GM19193 (cell line): ENCODE data around the gene CLMN.

Experiments
- POLR2A ChIP-seq: IDR thresholded peaks from 4 replicates; pipeline ENCODE4 v1.6.1; 2011; ENCODE audit not compliant: insufficient read depth, insufficient read length; ENCODE audit errors: extremely low read depth

The CLMN gene

GRCh38 chr14:95190346-95190840, 129.3 kb downstream of the CLMN start:
- TF ChIP-seq POLR2A: no peak

GRCh38 chr14:95189367-95190132, 130.2 kb downstream of the CLMN start:
- no peak for TF ChIP-seq POLR2A

GRCh38 chr14:95188380-95188779, 131.3 kb downstream of the CLMN start:
- TF ChIP-seq POLR2A: no peak

GRCh38 chr14:95185767-95186392, 133.8 kb downstream of the CLMN start:
- TF ChIP-seq POLR2A: no peak

- no peak for TF ChIP-seq POLR2A
Observed at GRCh38 chr14:95185033-95185766, 134.5 kb downstream of the CLMN start.

- no peak for TF ChIP-seq POLR2A
Observed at GRCh38 chr14:95184413-95184790, 135.3 kb downstream of the CLMN start.

GRCh38 chr14:95183532-95184412, 135.9 kb downstream of the CLMN start:
- TF ChIP-seq POLR2A: no peak

GRCh38 chr14:95183082-95183481, 136.6 kb downstream of the CLMN start:
- no peak for TF ChIP-seq POLR2A

- no peak for TF ChIP-seq POLR2A
Observed at GRCh38 chr14:95182379-95182778, 137.3 kb downstream of the CLMN start.

- no peak for TF ChIP-seq POLR2A
Observed at GRCh38 chr14:95180966-95181741, 138.6 kb downstream of the CLMN start.

GRCh38 chr14:95174184-95174792, 145.4 kb downstream of the CLMN start:
- no peak for TF ChIP-seq POLR2A

- no peak for TF ChIP-seq POLR2A
Observed at GRCh38 chr14:95173518-95173917, 146.2 kb downstream of the CLMN start.

GRCh38 chr14:95167177-95167576, 152.5 kb downstream of the CLMN start:
- TF ChIP-seq POLR2A: no peak
